ENCODE results near the gene CHMP2B. TPM values are rescaled to one million over a fixed set of nuclear protein-coding genes. Genes with fewer than 3 reads are reported as not detected.

CHMP2B gene, protein sequence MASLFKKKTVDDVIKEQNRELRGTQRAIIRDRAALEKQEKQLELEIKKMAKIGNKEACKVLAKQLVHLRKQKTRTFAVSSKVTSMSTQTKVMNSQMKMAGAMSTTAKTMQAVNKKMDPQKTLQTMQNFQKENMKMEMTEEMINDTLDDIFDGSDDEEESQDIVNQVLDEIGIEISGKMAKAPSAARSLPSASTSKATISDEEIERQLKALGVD
- total RNA-seq (37.8 TPM), polyA plus RNA-seq (ENCODE audit: insufficient read depth, low read depth, low replicate concordance) (31.7 TPM)
- long read RNA-seq, donor 1, transcript CHMP2B-201 (6 exons, 2,557 nt), result major isoform, 16 of 26 reads
- long read RNA-seq, donor 1, partial matches to known transcripts, result 9 of 26 reads
- long read RNA-seq, donor 1, other reads (novel, unspliced or antisense), result 0 of 26 reads
- long read RNA-seq, donor 2, transcript CHMP2B-201 (6 exons, 2,557 nt), result major isoform, 21 of 23 reads
- long read RNA-seq, donor 2, partial matches to known transcripts, result 0 of 23 reads
- long read RNA-seq, donor 2, other reads (novel, unspliced or antisense), result 0 of 23 reads
- long read RNA-seq, donor 3, transcript CHMP2B-201 (6 exons, 2,557 nt), result major isoform, 19 of 35 reads
- long read RNA-seq, donor 3, partial matches to known transcripts, result 15 of 35 reads
- long read RNA-seq, donor 3, other reads (novel, unspliced or antisense), result 0 of 35 reads
- long read RNA-seq, donor 4, transcript CHMP2B-201 (6 exons, 2,557 nt), result major isoform, 15 of 15 reads
- long read RNA-seq, donor 4, partial matches to known transcripts, result 0 of 15 reads
- long read RNA-seq, donor 4, other reads (novel, unspliced or antisense), result 0 of 15 reads
- long read RNA-seq, donor 5, result 0 reads
- long read RNA-seq, donor 6, transcript CHMP2B-201 (6 exons, 2,557 nt), result major isoform, 32 of 33 reads
- long read RNA-seq, donor 6, partial matches to known transcripts, result 0 of 33 reads
- long read RNA-seq, donor 6, other reads (novel, unspliced or antisense), result 0 of 33 reads
- long read RNA-seq, donor 7, transcript CHMP2B-201 (6 exons, 2,557 nt), result major isoform, 21 of 24 reads
- long read RNA-seq, donor 7, partial matches to known transcripts, result 0 of 24 reads
- long read RNA-seq, donor 7, other reads (novel, unspliced or antisense), result 2 of 24 reads
- long read RNA-seq, donor 8, transcript CHMP2B-201 (6 exons, 2,557 nt), result major isoform, 24 of 31 reads
- long read RNA-seq, donor 8, partial matches to known transcripts, result 5 of 31 reads
- long read RNA-seq, donor 8, other reads (novel, unspliced or antisense), result 0 of 31 reads
- long read RNA-seq, donor 9, transcript CHMP2B-201 (6 exons, 2,557 nt), result major isoform, 14 of 14 reads
- long read RNA-seq, donor 9, partial matches to known transcripts, result 0 of 14 reads
- long read RNA-seq, donor 9, other reads (novel, unspliced or antisense), result 0 of 14 reads
- long read RNA-seq, donor 10, transcript CHMP2B-201 (6 exons, 2,557 nt), result major isoform, 15 of 23 reads
- long read RNA-seq, donor 10, partial matches to known transcripts, result 8 of 23 reads
- long read RNA-seq, donor 10, other reads (novel, unspliced or antisense), result 0 of 23 reads

GRCh38 chr3:87227104-87227834 lies at the start of gene CHMP2B:
Gene CHMP2B, plus strand, starts transcription at chr3:87227309. Its CDS starts 214 bp downstream, at chr3:87227523.
- Histone ChIP-seq H3K36me3 (ENCODE audit: control insufficient read depth in 2 of 3, insufficient read depth in 3 of 3, low read length in 3 of 3) (no peaks in the 10 kb centered on the region), H3K27ac (ENCODE audit: low read depth in 2 of 2, low read length in 2 of 2) (peak within 1 kb of the TSS; percentile 96 to 99), H3K27me3 (ENCODE audit: control insufficient read depth, insufficient read depth, low read length) (no peaks in the 10 kb centered on the region), H3K4me3 (ENCODE audit: low read length in 3 of 3) (peak within 1 kb of the TSS; percentile 87 to 98 (median 96)), H3K9ac (ENCODE audit: low read length in 3 of 3) (peak within 1 kb of the TSS; percentile 89 to 97 (median 93)), H3K9me3 (ENCODE audit: control insufficient read depth in 2 of 3, insufficient read depth in 1 of 3, low read length in 3 of 3) (no peaks in the 10 kb centered on the region), H3K4me1 (ENCODE audit: control insufficient read depth in 2 of 3, insufficient read depth in 2 of 3, low read depth in 1 of 3, low read length in 3 of 3) (peaks cover 0 to 7% (median 2%) of the 10 kb centered on the region in 3 donors)
- intact Hi-C loops (cut with DNase I), result no loop called here
- no peak for TF ChIP-seq CTCF (IDR thresholded peaks at IDR 0.05; ENCODE audit: borderline replicate concordance, extremely low read depth, insufficient read depth)
- FAIRE-seq (no peak), DNase-seq (peak; percentile 95 to 98 (median 97))

GRCh38 chr3:87179642-87180041 lies 47.5 kb upstream of the CHMP2B start:
- TF ChIP-seq CTCF (IDR thresholded peaks at IDR 0.05; ENCODE audit: borderline replicate concordance, extremely low read depth, insufficient read depth), result no peak
- Histone ChIP-seq H3K36me3 (ENCODE audit: control insufficient read depth in 2 of 3, insufficient read depth in 3 of 3, low read length in 3 of 3) (no peaks in the 10 kb centered on the region), H3K9ac (ENCODE audit: low read length in 3 of 3) (no peak overlapping the region), H3K9me3 (ENCODE audit: control insufficient read depth in 2 of 3, insufficient read depth in 1 of 3, low read length in 3 of 3) (no peaks in the 10 kb centered on the region), H3K27ac (ENCODE audit: low read depth in 2 of 2, low read length in 2 of 2) (no peak overlapping the region), H3K27me3 (ENCODE audit: control insufficient read depth, insufficient read depth, low read length) (no peaks in the 10 kb centered on the region), H3K4me3 (ENCODE audit: low read length in 3 of 3) (no peak overlapping the region), H3K4me1 (ENCODE audit: control insufficient read depth in 2 of 3, insufficient read depth in 2 of 3, low read depth in 1 of 3, low read length in 3 of 3) (no peaks in the 10 kb centered on the region)
- intact Hi-C loops (cut with DNase I), result loop anchor here (10.0 kb wide), 1 partner anchor 425 kb away; no protein-coding TSS in a partner anchor
- FAIRE-seq, result no peak
- DNase-seq, result no peak

- H3K9me3 ChIP-seq (ENCODE audit: control insufficient read depth in 2 of 3, insufficient read depth in 1 of 3, low read length in 3 of 3), result no peaks in the 10 kb centered on the region
- no peaks in the 10 kb centered on the region for H3K4me1 ChIP-seq (ENCODE audit: control insufficient read depth in 2 of 3, insufficient read depth in 2 of 3, low read depth in 1 of 3, low read length in 3 of 3)
- TF ChIP-seq CTCF (IDR thresholded peaks at IDR 0.05; ENCODE audit: borderline replicate concordance, extremely low read depth, insufficient read depth), result no peak
- FAIRE-seq (no peak), DNase-seq (no peak)
- H3K27me3 ChIP-seq (ENCODE audit: control insufficient read depth, insufficient read depth, low read length), result no peaks in the 10 kb centered on the region
- H3K9ac ChIP-seq (ENCODE audit: low read length in 3 of 3), result no peak overlapping the region
- no peak overlapping the region for H3K4me3 ChIP-seq (ENCODE audit: low read length in 3 of 3)
- H3K36me3 ChIP-seq (ENCODE audit: control insufficient read depth in 2 of 3, insufficient read depth in 3 of 3, low read length in 3 of 3), result no peaks in the 10 kb centered on the region
- H3K27ac ChIP-seq (ENCODE audit: low read depth in 2 of 2, low read length in 2 of 2), result no peak overlapping the region
- intact Hi-C loops (cut with DNase I), result no loop called here
Measured at GRCh38 chr3:87181551-87181950, 45.6 kb upstream of the CHMP2B start.

Data from kidney (tissue), 22 donors.